Suprapubic skin (tissue), 4 donors: ENCODE data around the gene NAXD. TPM values are rescaled to one million over a fixed set of nuclear protein-coding genes. Genes with fewer than 3 reads are reported as not detected.

Experiments used
- DNase-seq, 2 donors: peaks; one replicate each; pipeline ENCODE4 v3.0.0-alpha.2; 2019; ENCODE audit warnings: low spot score in 2 of 2
- H3K27ac ChIP-seq: fragments of 200-600 bp; sonication (generic); one replicate; pipeline ENCODE4 v1.5.1; 2019
- H3K27me3 ChIP-seq: fragments of 200-600 bp; sonication (generic); one replicate; pipeline ENCODE4 v1.5.1; 2019
- H3K36me3 ChIP-seq: fragments of 200-600 bp; sonication (generic); one replicate; pipeline ENCODE4 v1.5.1; 2019
- H3K4me1 ChIP-seq: fragments of 200-600 bp; sonication (generic); one replicate; pipeline ENCODE4 v1.5.1; 2019
- H3K4me3 ChIP-seq: fragments of 200-600 bp; sonication (generic); one replicate; pipeline ENCODE4 v1.5.1; 2019; ENCODE audit warnings: mild to moderate bottlenecking
- H3K9me3 ChIP-seq: fragments of 200-600 bp; sonication (generic); one replicate; pipeline ENCODE4 v1.5.1; 2019
- EP300 ChIP-seq: sonication (generic); formaldehyde crosslinking; IDR thresholded peaks from one replicate; pipeline ENCODE4 v1.6.1; 2017; ENCODE audit warnings: antibody characterized with exemption
- POLR2A ChIP-seq, 2 donors: fragments of 450-650 bp; IDR thresholded peaks; one replicate each; pipeline ENCODE4 v1.6.1; 2017; ENCODE audit warnings: antibody characterized with exemption in 2 of 2, mild to moderate bottlenecking in 2 of 2, moderate library complexity in 2 of 2
- POLR2AphosphoS5 ChIP-seq, 3 donors: sonication (generic); formaldehyde crosslinking; IDR thresholded peaks; one replicate each; pipeline ENCODE4 v1.6.1; 2017; ENCODE audit warnings: antibody characterized with exemption in 3 of 3
- WGBS: methylation state at CpG from one replicate; pipeline ENCODE4 v1.1.5; 2018; 5-methylcytosine and 5-hydroxymethylcytosine counted together
- total RNA-seq, 4 donors: library from RNA; depleted of rRNA; stranded (reverse); fragments of >200 nt; gene quantifications; one replicate each; pipeline ENCODE4 v1.1.0, GENCODE V29; 2016
- TF ChIP-seq, protein P1 (sequence below), 2 donors: fragments of 200-600 bp in 1 of 2; fragments of 450-650 bp in 1 of 2; sonication (generic) in 1 of 2; IDR thresholded peaks; one replicate each; pipeline ENCODE4 v1.5.1; 2016 to 2019; ENCODE audit warnings: antibody characterized with exemption in 2 of 2, mild to moderate bottlenecking in 1 of 2, moderate library complexity in 1 of 2

NAXD gene
- total RNA-seq, 4 donors from 2014 or later = 26.4 to 38.3 (median 32.4) TPM

GRCh38 chr13:110571896-110572777 lies 43.2 kb upstream of the NAXD start:
- no peak overlapping the region for H3K4me3 ChIP-seq
- no peaks in the 10 kb centered on the region for H3K4me1 ChIP-seq
- 88% methylated on average over 14 of the region's 20 CpGs for WGBS
- H3K27ac ChIP-seq = no peak overlapping the region
- DNase-seq = no peak
- TF ChIP-seq, protein P1, sequence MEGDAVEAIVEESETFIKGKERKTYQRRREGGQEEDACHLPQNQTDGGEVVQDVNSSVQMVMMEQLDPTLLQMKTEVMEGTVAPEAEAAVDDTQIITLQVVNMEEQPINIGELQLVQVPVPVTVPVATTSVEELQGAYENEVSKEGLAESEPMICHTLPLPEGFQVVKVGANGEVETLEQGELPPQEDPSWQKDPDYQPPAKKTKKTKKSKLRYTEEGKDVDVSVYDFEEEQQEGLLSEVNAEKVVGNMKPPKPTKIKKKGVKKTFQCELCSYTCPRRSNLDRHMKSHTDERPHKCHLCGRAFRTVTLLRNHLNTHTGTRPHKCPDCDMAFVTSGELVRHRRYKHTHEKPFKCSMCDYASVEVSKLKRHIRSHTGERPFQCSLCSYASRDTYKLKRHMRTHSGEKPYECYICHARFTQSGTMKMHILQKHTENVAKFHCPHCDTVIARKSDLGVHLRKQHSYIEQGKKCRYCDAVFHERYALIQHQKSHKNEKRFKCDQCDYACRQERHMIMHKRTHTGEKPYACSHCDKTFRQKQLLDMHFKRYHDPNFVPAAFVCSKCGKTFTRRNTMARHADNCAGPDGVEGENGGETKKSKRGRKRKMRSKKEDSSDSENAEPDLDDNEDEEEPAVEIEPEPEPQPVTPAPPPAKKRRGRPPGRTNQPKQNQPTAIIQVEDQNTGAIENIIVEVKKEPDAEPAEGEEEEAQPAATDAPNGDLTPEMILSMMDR (IDR thresholded peaks at IDR 0.05) = no peak
- no peak for TF ChIP-seq POLR2AphosphoS5 (IDR thresholded peaks at IDR 0.05)
- no peak for TF ChIP-seq POLR2A (IDR thresholded peaks at IDR 0.05)
- TF ChIP-seq EP300 = no peak
- H3K27me3 ChIP-seq = peaks cover 12% of the 10 kb centered on the region
- H3K36me3 ChIP-seq = no peaks in the 10 kb centered on the region
- H3K9me3 ChIP-seq = no peaks in the 10 kb centered on the region

GRCh38 chr13:110572778-110573118 lies 42.6 kb upstream of the NAXD start:
- 74% methylated on average over 2 of the region's 2 CpGs for WGBS
- TF ChIP-seq POLR2A (IDR thresholded peaks at IDR 0.05) = no peak
- TF ChIP-seq POLR2AphosphoS5 (IDR thresholded peaks at IDR 0.05) = no peak
- TF ChIP-seq, protein P1 (IDR thresholded peaks at IDR 0.05) = no peak
- TF ChIP-seq EP300 = no peak
- peaks cover 12% of the 10 kb centered on the region for H3K27me3 ChIP-seq
- no peaks in the 10 kb centered on the region for H3K9me3 ChIP-seq
- no peak overlapping the region for H3K27ac ChIP-seq
- no peak for DNase-seq
- H3K4me3 ChIP-seq = no peak overlapping the region
- H3K36me3 ChIP-seq = no peaks in the 10 kb centered on the region
- no peaks in the 10 kb centered on the region for H3K4me1 ChIP-seq

GRCh38 chr13:110574161-110574560 lies 41.2 kb upstream of the NAXD start:
- TF ChIP-seq, protein P1 (IDR thresholded peaks at IDR 0.05) = no peak
- no peak for TF ChIP-seq POLR2A (IDR thresholded peaks at IDR 0.05)
- TF ChIP-seq POLR2AphosphoS5 (IDR thresholded peaks at IDR 0.05) = no peak
- TF ChIP-seq EP300 = no peak
- no peak overlapping the region for H3K4me3 ChIP-seq
- no peaks in the 10 kb centered on the region for H3K36me3 ChIP-seq
- H3K27me3 ChIP-seq = peaks cover 9% of the 10 kb centered on the region
- no peaks in the 10 kb centered on the region for H3K9me3 ChIP-seq
- H3K27ac ChIP-seq = no peak overlapping the region
- DNase-seq = no peak
- H3K4me1 ChIP-seq = no peaks in the 10 kb centered on the region
- 44% methylated on average over 9 of the region's 9 CpGs for WGBS

- Histone ChIP-seq H3K9me3 (no peaks in the 10 kb centered on the region), H3K27me3 (peaks cover 9% of the 10 kb centered on the region), H3K4me3 (no peak overlapping the region), H3K4me1 (no peaks in the 10 kb centered on the region), H3K36me3 (no peaks in the 10 kb centered on the region), H3K27ac (no peak overlapping the region)
- no peak for DNase-seq
- 54% methylated on average over 13 of the region's 15 CpGs for WGBS
- TF ChIP-seq, protein P1 (IDR thresholded peaks at IDR 0.05) = no peak
- no peak for TF ChIP-seq POLR2AphosphoS5 (IDR thresholded peaks at IDR 0.05)
- TF ChIP-seq POLR2A (IDR thresholded peaks at IDR 0.05) = no peak
- TF ChIP-seq EP300 = no peak
These were observed 39.8 kb upstream of the NAXD start for GRCh38 chr13:110575322-110576069.

GRCh38 chr13:110576070-110576394 lies 39.3 kb upstream of the NAXD start:
- DNase-seq = no peak
- H3K4me3 ChIP-seq = no peak overlapping the region
- H3K36me3 ChIP-seq = no peaks in the 10 kb centered on the region
- no peaks in the 10 kb centered on the region for H3K9me3 ChIP-seq
- no peaks in the 10 kb centered on the region for H3K4me1 ChIP-seq
- WGBS = 79% methylated on average over 7 of the region's 7 CpGs
- TF ChIP-seq EP300 = no peak
- TF ChIP-seq, protein P1 (IDR thresholded peaks at IDR 0.05) = no peak
- TF ChIP-seq POLR2AphosphoS5 (IDR thresholded peaks at IDR 0.05) = no peak
- no peak for TF ChIP-seq POLR2A (IDR thresholded peaks at IDR 0.05)
- H3K27ac ChIP-seq = no peak overlapping the region
- H3K27me3 ChIP-seq = peaks cover 9% of the 10 kb centered on the region
